Muscle layer of duodenum (tissue), 2 donors: ENCODE measurements around the gene MESD.

Experiments used
- H3K27ac ChIP-seq: one replicate; pipeline ENCODE4 v1.7.0; 2013; ENCODE audit warnings: mild to moderate bottlenecking, low read length
- H3K27me3 ChIP-seq: one replicate; pipeline ENCODE4 v1.7.0; 2013; ENCODE audit warnings: low read depth, mild to moderate bottlenecking, control low read depth, low read length
- H3K36me3 ChIP-seq, 2 donors: one replicate each; pipeline ENCODE4 v1.7.0; 2013; ENCODE audit warnings: low read length in 2 of 2, control low read depth in 1 of 2, mild to moderate bottlenecking in 1 of 2; ENCODE audit not compliant: insufficient read depth in 2 of 2, control insufficient read depth in 1 of 2
- H3K4me1 ChIP-seq, 2 donors: one replicate each; pipeline ENCODE4 v1.7.0; 2013; ENCODE audit warnings: low read length in 2 of 2, mild to moderate bottlenecking in 2 of 2, control low read depth in 1 of 2, moderate library complexity in 1 of 2; ENCODE audit not compliant: insufficient read depth in 2 of 2, control insufficient read depth in 1 of 2
- H3K4me3 ChIP-seq, 2 donors: one replicate each; pipeline ENCODE4 v1.7.0; 2013; ENCODE audit warnings: low read length in 2 of 2, low read depth in 1 of 2, mild to moderate bottlenecking in 1 of 2
- H3K9me3 ChIP-seq, 2 donors: one replicate each; pipeline ENCODE4 v1.7.0; 2013; ENCODE audit warnings: low read length in 2 of 2, control low read depth in 1 of 2, mild to moderate bottlenecking in 1 of 2; ENCODE audit not compliant: control insufficient read depth in 1 of 2
- donor health status: healthy.

MESD gene

GRCh38 chr15:81025721-81026370 lies 36.2 kb upstream of the MESD start:
- Histone ChIP-seq H3K36me3 (no peaks in the 10 kb centered on the region), H3K27me3 (no peaks in the 10 kb centered on the region), H3K4me1 (no peaks in the 10 kb centered on the region), H3K4me3 (no peak overlapping the region), H3K27ac (no peak overlapping the region), H3K9me3 (no peaks in the 10 kb centered on the region)

GRCh38 chr15:81024936-81025335 lies 35.3 kb upstream of the MESD start:
- Histone ChIP-seq H3K4me1 (no peaks in the 10 kb centered on the region), H3K27ac (peak overlapping the region; percentile 81), H3K9me3 (no peaks in the 10 kb centered on the region), H3K36me3 (no peaks in the 10 kb centered on the region), H3K27me3 (no peaks in the 10 kb centered on the region), H3K4me3 (no peak overlapping the region)

GRCh38 chr15:81024265-81024872 lies 34.8 kb upstream of the MESD start:
- Histone ChIP-seq H3K9me3 (no peaks in the 10 kb centered on the region), H3K27me3 (no peaks in the 10 kb centered on the region), H3K4me3 (no peak overlapping the region), H3K4me1 (no peaks in the 10 kb centered on the region), H3K36me3 (no peaks in the 10 kb centered on the region), H3K27ac (peak overlapping the region; percentile 81)

GRCh38 chr15:81023483-81024264 lies 34.1 kb upstream of the MESD start:
- H3K27ac ChIP-seq: peak overlapping the region; percentile 81

GRCh38 chr15:81021321-81021720 lies 31.7 kb upstream of the MESD start:
- Histone ChIP-seq H3K4me1 (no peaks in the 10 kb centered on the region), H3K27ac (no peak overlapping the region)

More at GRCh38 chr15:81023483-81024264, 34.1 kb upstream of the MESD start:
- no peaks in the 10 kb centered on the region for H3K9me3 ChIP-seq
- H3K27me3 ChIP-seq: no peaks in the 10 kb centered on the region
- H3K36me3 ChIP-seq: no peaks in the 10 kb centered on the region
- H3K4me3 ChIP-seq: no peak overlapping the region
- H3K4me1 ChIP-seq: no peaks in the 10 kb centered on the region

GRCh38 chr15:81018197-81018596 lies 28.6 kb upstream of the MESD start:
- no peak overlapping the region for H3K27ac ChIP-seq
- no peaks in the 10 kb centered on the region for H3K9me3 ChIP-seq
- peaks cover 0 to 3% of the 10 kb centered on the region in 2 donors for H3K4me1 ChIP-seq
- no peak overlapping the region for H3K4me3 ChIP-seq
- no peaks in the 10 kb centered on the region for H3K36me3 ChIP-seq
- no peaks in the 10 kb centered on the region for H3K27me3 ChIP-seq

More at GRCh38 chr15:81021321-81021720, 31.7 kb upstream of the MESD start:
- Histone ChIP-seq H3K4me3 (no peak overlapping the region), H3K36me3 (no peaks in the 10 kb centered on the region), H3K27me3 (no peaks in the 10 kb centered on the region), H3K9me3 (no peaks in the 10 kb centered on the region)

GRCh38 chr15:81016489-81017068 lies 27.0 kb upstream of the MESD start:
- Histone ChIP-seq H3K27ac (peak overlapping the region; percentile 4), H3K4me1 (peaks cover 0 to 3% of the 10 kb centered on the region in 2 donors), H3K36me3 (no peaks in the 10 kb centered on the region), H3K4me3 (no peak overlapping the region), H3K27me3 (no peaks in the 10 kb centered on the region), H3K9me3 (no peaks in the 10 kb centered on the region)

- H3K36me3 ChIP-seq: no peaks in the 10 kb centered on the region
- no peaks in the 10 kb centered on the region for H3K9me3 ChIP-seq
- peak overlapping the region; percentile 4 for H3K27ac ChIP-seq
- peaks cover 0 to 3% of the 10 kb centered on the region in 2 donors for H3K4me1 ChIP-seq
- no peak overlapping the region for H3K4me3 ChIP-seq
- no peaks in the 10 kb centered on the region for H3K27me3 ChIP-seq
Observed at GRCh38 chr15:81015621-81016488, 26.2 kb upstream of the MESD start.

- peaks cover 0 to 3% of the 10 kb centered on the region in 2 donors for H3K4me1 ChIP-seq
Observed at GRCh38 chr15:81014446-81015093, 25.0 kb upstream of the MESD start.

GRCh38 chr15:81013396-81013929 lies 23.8 kb upstream of the MESD start:
- no peaks in the 10 kb centered on the region for H3K27me3 ChIP-seq
- peaks cover 0 to 3% of the 10 kb centered on the region in 2 donors for H3K4me1 ChIP-seq
- no peak overlapping the region for H3K27ac ChIP-seq
- no peak overlapping the region for H3K4me3 ChIP-seq
- H3K9me3 ChIP-seq: no peaks in the 10 kb centered on the region
- no peaks in the 10 kb centered on the region for H3K36me3 ChIP-seq

More at GRCh38 chr15:81014446-81015093, 25.0 kb upstream of the MESD start:
- H3K27me3 ChIP-seq: no peaks in the 10 kb centered on the region
- no peak overlapping the region for H3K27ac ChIP-seq
- no peak overlapping the region for H3K4me3 ChIP-seq
- H3K9me3 ChIP-seq: no peaks in the 10 kb centered on the region
- H3K36me3 ChIP-seq: no peaks in the 10 kb centered on the region
